Measurements from ENCODE around the gene TPST2. TPM values are rescaled to one million over a fixed set of nuclear protein-coding genes. Genes with fewer than 3 reads are reported as not detected.

Gene TPST2
- total and polyA plus RNA-seq, 2 of the 4 experiments (the other 2 are of a cell fraction) = 42.5 to 63.6 TPM

- Histone ChIP-seq H3K36me3 (ENCODE audit: control insufficient read depth, insufficient read depth, low read length) (peaks cover 4% of the 10 kb centered on the region), H2AFZ (replicated peaks; ENCODE audit: low read length, poor library complexity) (no peak overlapping the region), H3K14ac (replicated peaks; ENCODE audit: low read depth, low read length) (no peak overlapping the region; the same call in 1 of the 2 replicates), H3K9me3 (ENCODE audit: control insufficient read depth, insufficient read depth, low read length) (no peaks in the 10 kb centered on the region), H2AK9ac (replicated peaks; ENCODE audit: low read depth, low read length, poor library complexity) (no peak overlapping the region), H2BK20ac (ENCODE audit: low read depth, low read length) (no peak overlapping the region), H3K23ac (ENCODE audit: low read depth, low read length) (no peak overlapping the region), H2BK15ac (ENCODE audit: low read depth, low read length) (no peak overlapping the region), H4K8ac (ENCODE audit: low read depth in 2 of 2, low read length in 2 of 2) (no peak overlapping the region), H3K18ac (ENCODE audit: low read depth, low read length) (no peak overlapping the region), H3K27ac (ENCODE audit: insufficient read depth, low read length) (no peak overlapping the region), H3K27me3 (ENCODE audit: control insufficient read depth, insufficient read depth, low read length) (no peaks in the 10 kb centered on the region), H4K91ac (ENCODE audit: insufficient read depth, low read depth, low read length) (no peak overlapping the region), H3K9ac (ENCODE audit: low read depth, low read length) (no peak overlapping the region), H2BK5ac (ENCODE audit: low read depth, low read length, poor library complexity, severe bottlenecking) (no peak overlapping the region), H3K4me3 (ENCODE audit: insufficient read depth, low read depth, low read length) (no peak overlapping the region), H2AK5ac (ENCODE audit: low read depth, low read length) (no peak overlapping the region), H3K9me1 (ENCODE audit: insufficient read depth, low read length) (peaks cover 14% of the 10 kb centered on the region), H3K56ac (ENCODE audit: extremely low read depth, insufficient read depth, low read length) (no peak overlapping the region), H3K4ac (ENCODE audit: low read depth, low read length) (no peak overlapping the region), H4K20me1 (ENCODE audit: insufficient read depth, low read length) (peaks cover 30% of the 10 kb centered on the region), H3K79me1 (ENCODE audit: low read depth in 1 of 2, low read length in 2 of 2) (peaks cover 37 to 84% of the 10 kb centered on the region in 2 experiments), H3K4me1 (ENCODE audit: control insufficient read depth, insufficient read depth, low read length) (peaks cover 4% of the 10 kb centered on the region), H3K4me2 (ENCODE audit: low read depth, low read length) (no peak overlapping the region), H2BK120ac (ENCODE audit: low read depth, low read length) (no peak overlapping the region), H4K5ac (ENCODE audit: low read depth, low read length) (no peak overlapping the region)
- no CpG with 5 or more reads among the region's 2 CpGs for WGBS, 2 experiments (ENCODE audit: extremely low coverage in 2 of 2, insufficient read length in 1 of 2)
- in situ Hi-C loops (cut with MboI; ENCODE audit: low sequenced_read_pairs) (no loop called here), dilution Hi-C loops (cut with HindIII; ENCODE audit: low sequenced_read_pairs, unreplicated experiment) (no loop called here), intact Hi-C loops (cut with micrococcal nuclease) (no loop called here)
- ATAC-seq (ENCODE audit: low read depth) = no peak
- no peak for DNase-seq
- no TSS peak for BruUV-seq (replicated peaks)
- ChIA-PET POLR2A (ENCODE audit: unreplicated experiment) (no interaction called here), CTCF (no interaction called here)
- TF ChIP-seq BHLHE40 (IDR thresholded peaks at IDR 0.05; ENCODE audit: low read depth, low read length) = no peak
- no peak for TF ChIP-seq RAD21 (IDR thresholded peaks at IDR 0.05; ENCODE audit: low read length)
- no peak for TF ChIP-seq ELK1 (IDR thresholded peaks at IDR 0.05; ENCODE audit: borderline replicate concordance, low read depth, low read length)
- no peak for TF ChIP-seq POLR2A (IDR thresholded peaks at IDR 0.05; ENCODE audit: low read depth, low read length)
- TF ChIP-seq MAZ (IDR thresholded peaks at IDR 0.05; ENCODE audit: borderline replicate concordance, low read depth, low read length) = no peak
- TF ChIP-seq FOS (IDR thresholded peaks at IDR 0.05; ENCODE audit: low read depth, low read length) = no peak
- no peak for TF ChIP-seq USF2 (IDR thresholded peaks at IDR 0.05; ENCODE audit: low read depth, low read length)
- no peak for TF ChIP-seq CHD1 (IDR thresholded peaks at IDR 0.05; ENCODE audit: low read depth, low read length)
- no peak for TF ChIP-seq NFE2L2 (IDR thresholded peaks at IDR 0.05; ENCODE audit: low read depth, low read length)
- TF ChIP-seq RFX5 (IDR thresholded peaks at IDR 0.05; ENCODE audit: low read depth, low read length) = no peak
- TF ChIP-seq CEBPB (IDR thresholded peaks at IDR 0.05; ENCODE audit: low read depth, low read length) = no peak
- TF ChIP-seq MAFK (IDR thresholded peaks at IDR 0.05; ENCODE audit: low read depth, low read length) = no peak
- TF ChIP-seq MXI1 (IDR thresholded peaks at IDR 0.05; ENCODE audit: borderline replicate concordance, low read depth, low read length) = no peak
- TF ChIP-seq RCOR1 (IDR thresholded peaks at IDR 0.05; ENCODE audit: insufficient replicate concordance, low read length) = no peak
- TF ChIP-seq CTCF (conservative IDR thresholded peaks at IDR 0.05; ENCODE audit: low read depth, low read length) = no peak
- no peak for TF ChIP-seq SMC3 (IDR thresholded peaks at IDR 0.05; ENCODE audit: low read depth, low read length)
These were observed 22.3 kb downstream of the TPST2 start for GRCh38 chr22:26567610-26568009.
